Mesothelial cell of epicardium (in vitro differentiated cells): ENCODE measurements around the gene BLVRB. TPM values are rescaled to one million over a fixed set of nuclear protein-coding genes. Genes with fewer than 3 reads are reported as not detected.
"Not testable (repeated sequence)": the region's sequence is repeated elsewhere in the genome, so short reads cannot be mapped to it uniquely, and the experiment has no call there.

Experiments used
- DNase-seq, 2 experiments: peaks; one replicate each; pipeline ENCODE4 v3.0.0; 2021; ENCODE audit warnings: low spot score in 2 of 2; ENCODE audit not compliant: unreplicated experiment in 2 of 2
- H3K27ac Mint-ChIP-seq: 2 replicates; pipeline ENCODE4 v1.8.0; 2021; ENCODE audit warnings: mixed read lengths
- H3K27me3 Mint-ChIP-seq: 2 replicates; pipeline ENCODE4 v1.8.0; 2021; ENCODE audit warnings: low read depth, mixed read lengths
- H3K36me3 Mint-ChIP-seq: 2 replicates; pipeline ENCODE4 v1.8.0; 2021; ENCODE audit warnings: mixed read lengths
- H3K4me1 Mint-ChIP-seq: 2 replicates; pipeline ENCODE4 v1.8.0; 2021; ENCODE audit warnings: mixed read lengths
- H3K4me3 Mint-ChIP-seq: 2 replicates; pipeline ENCODE4 v1.8.0; 2021; ENCODE audit warnings: mild to moderate bottlenecking, moderate library complexity, mixed read lengths
- H3K9me3 Mint-ChIP-seq: 2 replicates; pipeline ENCODE4 v1.8.0; 2021; ENCODE audit warnings: mixed read lengths
- total RNA-seq: library from RNA; stranded (reverse); gene quantifications from 3 replicates; pipeline ENCODE4 v1.2.1, GENCODE V29; 2021
- TF ChIP-seq, protein P1 (sequence below): fragments of 200-600 bp; sonication (generic); IDR thresholded peaks from one replicate; pipeline ENCODE4 v1.5.0; 2021; ENCODE audit warnings: antibody characterized with exemption; ENCODE audit not compliant: unreplicated experiment

The BLVRB gene
- total RNA-seq, 1 donor from 2014 or later, result 42.2 TPM

DNA sequence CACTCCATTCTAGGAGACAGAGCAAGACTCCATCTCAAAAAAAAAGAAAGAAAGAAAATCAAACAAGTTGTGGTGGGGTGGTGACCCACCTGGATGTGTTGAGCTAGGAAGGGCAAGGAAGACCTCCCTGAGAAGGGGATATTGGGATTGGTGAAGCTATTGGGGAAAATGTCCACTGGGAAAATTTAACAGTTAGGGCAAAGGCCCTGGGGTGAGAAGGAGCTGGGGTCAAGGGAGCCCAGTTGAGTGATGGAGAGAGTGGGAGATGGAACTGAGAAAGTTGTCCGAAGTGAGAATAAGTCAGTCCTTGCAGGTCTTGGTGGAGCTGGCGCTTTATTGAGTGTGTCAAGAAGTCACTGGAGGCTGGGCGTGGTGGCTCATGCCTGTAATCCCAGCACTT, 27.3 kb downstream of the BLVRB start:
- no peaks in the 10 kb centered on the region for H3K27me3 Mint-ChIP-seq
- H3K27ac Mint-ChIP-seq, result peak overlapping the region; percentile 22
- H3K36me3 Mint-ChIP-seq, result peaks cover 17% of the 10 kb centered on the region
- peaks cover 25% of the 10 kb centered on the region for H3K4me1 Mint-ChIP-seq
- no peaks in the 10 kb centered on the region for H3K9me3 Mint-ChIP-seq
- TF ChIP-seq, protein P1, sequence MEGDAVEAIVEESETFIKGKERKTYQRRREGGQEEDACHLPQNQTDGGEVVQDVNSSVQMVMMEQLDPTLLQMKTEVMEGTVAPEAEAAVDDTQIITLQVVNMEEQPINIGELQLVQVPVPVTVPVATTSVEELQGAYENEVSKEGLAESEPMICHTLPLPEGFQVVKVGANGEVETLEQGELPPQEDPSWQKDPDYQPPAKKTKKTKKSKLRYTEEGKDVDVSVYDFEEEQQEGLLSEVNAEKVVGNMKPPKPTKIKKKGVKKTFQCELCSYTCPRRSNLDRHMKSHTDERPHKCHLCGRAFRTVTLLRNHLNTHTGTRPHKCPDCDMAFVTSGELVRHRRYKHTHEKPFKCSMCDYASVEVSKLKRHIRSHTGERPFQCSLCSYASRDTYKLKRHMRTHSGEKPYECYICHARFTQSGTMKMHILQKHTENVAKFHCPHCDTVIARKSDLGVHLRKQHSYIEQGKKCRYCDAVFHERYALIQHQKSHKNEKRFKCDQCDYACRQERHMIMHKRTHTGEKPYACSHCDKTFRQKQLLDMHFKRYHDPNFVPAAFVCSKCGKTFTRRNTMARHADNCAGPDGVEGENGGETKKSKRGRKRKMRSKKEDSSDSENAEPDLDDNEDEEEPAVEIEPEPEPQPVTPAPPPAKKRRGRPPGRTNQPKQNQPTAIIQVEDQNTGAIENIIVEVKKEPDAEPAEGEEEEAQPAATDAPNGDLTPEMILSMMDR, result no peak
- H3K4me3 Mint-ChIP-seq, result no peak overlapping the region
- no peak for DNase-seq

DNA sequence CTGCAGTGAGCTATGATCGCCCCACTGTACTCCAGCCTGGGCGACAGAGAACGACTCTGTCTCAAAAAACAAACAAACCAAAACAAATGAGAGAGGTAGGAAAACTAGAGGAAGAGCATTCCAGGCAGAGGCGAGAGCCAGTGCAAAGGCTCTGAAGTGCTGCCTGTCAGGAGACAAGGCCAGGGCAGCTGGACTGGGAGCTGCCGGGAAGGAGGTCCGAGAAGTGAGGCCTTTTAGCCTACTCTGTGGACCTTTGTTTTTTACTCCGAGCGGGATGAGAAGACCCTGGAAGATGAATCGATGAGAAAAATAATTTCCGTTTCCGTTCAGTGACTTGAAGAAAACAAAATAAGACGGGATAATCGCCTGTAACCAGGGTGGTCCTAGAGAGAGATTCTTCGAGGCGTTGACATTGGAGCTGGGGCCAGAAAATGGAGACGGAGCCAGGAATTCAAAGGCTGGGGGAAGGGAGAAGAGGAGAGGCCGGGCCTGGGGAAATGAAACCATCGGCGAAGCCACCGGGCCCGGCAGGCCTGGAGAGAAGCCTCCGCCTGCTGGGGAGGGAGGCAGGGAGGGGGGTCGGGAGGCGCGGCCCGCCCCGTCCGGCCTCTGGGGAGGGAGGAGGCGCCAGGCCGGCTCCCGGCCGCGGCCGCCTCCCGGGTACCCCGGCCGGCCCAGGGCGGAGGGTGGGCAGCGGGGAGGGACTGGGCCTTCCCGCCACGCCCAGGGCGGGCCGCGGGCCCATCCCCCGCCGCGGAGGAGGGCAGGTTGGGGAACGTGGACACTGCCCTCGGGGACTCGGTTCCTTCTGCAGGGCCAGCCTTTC, 31.9 kb downstream of the BLVRB start:
- Mint-ChIP-seq H3K27ac (peak overlapping the region; percentile 97), H3K36me3 (peaks cover 5% of the 10 kb centered on the region), H3K27me3 (no peaks in the 10 kb centered on the region), H3K9me3 (no peaks in the 10 kb centered on the region), H3K4me1 (peaks cover 18% of the 10 kb centered on the region), H3K4me3 (peak overlapping the region; percentile 80)
- TF ChIP-seq, protein P1, result no peak
- DNase-seq, result peak; percentile 64 to 78

DNA sequence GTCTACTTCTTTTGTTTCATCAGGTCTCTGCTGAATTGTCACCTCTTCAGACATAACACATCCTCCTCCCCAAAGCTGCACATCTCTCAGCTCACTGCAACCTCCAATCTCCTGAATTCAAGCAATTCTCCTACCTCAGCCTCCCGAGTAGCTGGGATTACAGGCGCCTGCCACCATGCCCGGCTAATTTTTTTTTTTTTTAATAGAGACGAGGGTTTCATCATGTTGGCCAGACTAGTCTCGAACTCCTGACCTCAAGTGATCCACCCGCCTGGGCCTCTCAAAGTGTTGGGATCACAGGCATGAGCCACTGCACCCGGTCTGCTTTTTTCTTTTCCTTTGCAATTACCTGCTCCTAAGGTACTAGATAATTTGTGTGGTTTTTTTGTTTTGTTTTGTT, 32.8 kb downstream of the BLVRB start:
- not testable (repeated sequence) for DNase-seq, H3K36me3 Mint-ChIP-seq, H3K27me3 Mint-ChIP-seq, H3K9me3 Mint-ChIP-seq
- Mint-ChIP-seq H3K4me1 (peaks cover 18% of the 10 kb centered on the region), H3K27ac (peak overlapping the region; percentile 97), H3K4me3 (peak overlapping the region; percentile 80)

DNA sequence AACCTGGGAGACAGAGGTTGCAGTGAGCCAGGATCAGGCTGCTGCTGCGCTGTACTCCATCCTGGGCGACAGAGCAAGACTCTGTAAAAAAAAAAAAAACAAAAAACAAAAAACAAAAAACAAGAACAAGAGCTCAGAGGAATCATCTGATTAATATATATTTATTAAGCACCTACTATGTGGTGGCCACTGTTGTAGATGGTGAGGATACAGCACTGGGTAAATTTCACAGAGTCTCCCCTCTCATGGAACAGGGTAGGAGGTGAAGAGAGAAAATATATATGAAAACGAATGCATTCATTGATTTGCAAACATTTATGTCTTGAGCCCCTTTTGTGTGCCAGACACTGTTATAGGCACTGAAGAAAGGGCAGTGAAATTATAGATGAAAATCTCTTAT, 33.8 kb downstream of the BLVRB start:
- Mint-ChIP-seq H3K27ac (peak overlapping the region; percentile 85), H3K9me3 (no peaks in the 10 kb centered on the region), H3K36me3 (peaks cover 2% of the 10 kb centered on the region), H3K4me3 (peak overlapping the region; percentile 33), H3K4me1 (peaks cover 18% of the 10 kb centered on the region), H3K27me3 (no peaks in the 10 kb centered on the region)
- TF ChIP-seq, protein P1, result no peak
- DNase-seq, result no peak

DNA sequence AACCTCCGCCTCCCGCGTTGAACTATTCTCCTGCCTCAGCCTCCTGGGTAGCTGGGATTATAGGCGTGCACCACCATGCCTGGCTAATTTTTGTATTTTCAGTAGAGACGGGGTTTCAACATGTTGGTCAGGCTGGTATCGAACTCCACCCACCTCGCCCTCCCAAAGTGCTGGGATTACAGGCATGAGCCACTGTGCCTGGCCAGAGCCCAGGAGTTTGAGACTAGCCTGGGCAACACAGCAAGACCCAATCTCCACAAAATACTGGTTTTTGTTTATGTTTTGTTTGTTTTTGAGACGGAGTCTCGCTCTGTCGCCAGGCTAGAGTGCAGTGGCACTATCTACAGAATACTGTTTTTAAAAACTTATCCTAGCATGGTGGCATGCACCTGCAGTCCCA, 35.3 kb downstream of the BLVRB start:
- not testable (repeated sequence) for H3K27ac Mint-ChIP-seq, H3K27me3 Mint-ChIP-seq, H3K36me3 Mint-ChIP-seq

DNA sequence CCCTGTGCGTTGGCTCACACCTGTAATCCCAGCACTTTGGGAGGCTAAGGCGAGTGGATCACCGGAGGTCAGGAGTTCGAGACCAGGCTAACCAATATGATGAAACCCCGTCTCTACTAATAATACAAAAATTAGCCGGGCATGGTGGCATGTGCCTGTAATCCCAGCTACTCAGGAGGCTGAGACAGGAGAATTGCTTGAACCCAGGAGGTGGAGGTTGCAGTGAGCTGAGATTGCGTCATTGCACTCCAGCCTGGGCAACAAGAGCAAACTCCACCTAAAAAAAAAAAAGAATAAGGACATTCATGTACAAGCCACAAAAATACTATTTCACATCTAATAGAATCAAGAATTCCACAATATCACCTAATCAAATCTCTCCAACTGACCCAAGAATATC, 37.3 kb downstream of the BLVRB start:
- H3K36me3 Mint-ChIP-seq, result not testable (repeated sequence)

More for the DNA sequence above, 35.3 kb downstream of the BLVRB start:
- peaks cover 20% of the 10 kb centered on the region for H3K4me1 Mint-ChIP-seq
- H3K9me3 Mint-ChIP-seq, DNase-seq, H3K4me3 Mint-ChIP-seq: not testable (repeated sequence)

DNA sequence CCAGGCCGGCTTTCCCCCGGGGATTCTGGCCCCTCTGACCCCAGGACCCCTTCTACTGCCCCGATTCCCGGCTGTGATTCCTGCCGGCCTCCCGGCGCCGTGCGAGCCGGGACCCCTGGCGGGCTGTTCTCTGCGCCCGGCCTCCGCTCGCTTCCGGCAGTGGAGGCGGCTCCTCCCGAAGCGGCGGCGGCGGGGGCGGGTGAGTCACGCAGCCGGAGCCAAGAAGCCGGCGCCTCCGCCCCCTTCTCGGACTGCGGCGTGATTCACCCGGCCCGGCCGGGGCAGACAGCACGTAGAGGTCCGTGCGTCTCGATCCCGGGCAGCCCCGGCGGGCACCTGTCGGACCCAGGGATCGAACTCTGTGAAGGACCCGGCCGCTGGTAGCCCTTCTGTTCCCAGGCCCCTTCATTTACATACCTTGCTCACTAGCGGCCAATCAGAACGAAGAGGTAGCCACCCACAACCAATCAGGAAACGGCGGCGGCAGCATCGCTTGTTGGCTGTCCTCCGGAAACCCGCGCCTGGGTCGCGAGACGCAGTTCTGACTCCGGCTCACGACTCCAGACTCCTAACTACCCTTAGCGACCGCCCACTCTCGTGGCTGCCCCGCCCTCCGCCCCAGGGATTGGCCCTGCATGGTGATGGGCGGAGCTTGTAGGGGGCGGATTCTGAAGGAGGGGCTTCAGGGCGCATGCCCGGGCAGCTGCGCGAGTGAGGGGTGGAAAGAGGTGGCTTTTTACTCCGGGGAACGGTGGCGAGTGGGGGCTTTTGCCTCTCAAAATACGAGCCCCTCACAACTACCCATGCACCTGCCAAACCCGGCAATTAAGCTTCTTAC, 39.9 kb downstream of the BLVRB start, which contains the start of gene SERTAD1:
SERTAD1 (minus strand) TSS at position 543 of the 838 bp plus-strand sequence. CDS start 2,446 bp downstream, outside the sequence.
- TF ChIP-seq, protein P1, result peak; percentile 91
- Mint-ChIP-seq H3K9me3 (no peaks in the 10 kb centered on the region), H3K36me3 (no peaks in the 10 kb centered on the region), H3K27me3 (no peaks in the 10 kb centered on the region), H3K4me1 (peaks cover 20% of the 10 kb centered on the region), H3K27ac (peak within 1 kb of the TSS; percentile 97), H3K4me3 (peak within 1 kb of the TSS; percentile 90)
- peak; percentile 99 to 100 for DNase-seq

More for the DNA sequence above, 37.3 kb downstream of the BLVRB start:
- H3K27me3 Mint-ChIP-seq, H3K4me3 Mint-ChIP-seq, H3K27ac Mint-ChIP-seq, H3K9me3 Mint-ChIP-seq, DNase-seq: not testable (repeated sequence)
- peaks cover 22% of the 10 kb centered on the region for H3K4me1 Mint-ChIP-seq
